NCI-H1105 treated with DMSO at 0.1 percent for 48 hours (cell line): ENCODE measurements around the gene ZNF236.
"Not testable (repeated sequence)": the region's sequence is repeated elsewhere in the genome, so short reads cannot be mapped to it uniquely, and the experiment has no call there.

Experiments used
- DNase-seq: peaks from one replicate; lab custom pipeline; 2025; lab: John Stamatoyannopoulos, UW

Gene ZNF236

GRCh38 chr18:76948345-76948744 is 126.0 kb downstream of the ZNF236 start:
- no peak for DNase-seq

DNA sequence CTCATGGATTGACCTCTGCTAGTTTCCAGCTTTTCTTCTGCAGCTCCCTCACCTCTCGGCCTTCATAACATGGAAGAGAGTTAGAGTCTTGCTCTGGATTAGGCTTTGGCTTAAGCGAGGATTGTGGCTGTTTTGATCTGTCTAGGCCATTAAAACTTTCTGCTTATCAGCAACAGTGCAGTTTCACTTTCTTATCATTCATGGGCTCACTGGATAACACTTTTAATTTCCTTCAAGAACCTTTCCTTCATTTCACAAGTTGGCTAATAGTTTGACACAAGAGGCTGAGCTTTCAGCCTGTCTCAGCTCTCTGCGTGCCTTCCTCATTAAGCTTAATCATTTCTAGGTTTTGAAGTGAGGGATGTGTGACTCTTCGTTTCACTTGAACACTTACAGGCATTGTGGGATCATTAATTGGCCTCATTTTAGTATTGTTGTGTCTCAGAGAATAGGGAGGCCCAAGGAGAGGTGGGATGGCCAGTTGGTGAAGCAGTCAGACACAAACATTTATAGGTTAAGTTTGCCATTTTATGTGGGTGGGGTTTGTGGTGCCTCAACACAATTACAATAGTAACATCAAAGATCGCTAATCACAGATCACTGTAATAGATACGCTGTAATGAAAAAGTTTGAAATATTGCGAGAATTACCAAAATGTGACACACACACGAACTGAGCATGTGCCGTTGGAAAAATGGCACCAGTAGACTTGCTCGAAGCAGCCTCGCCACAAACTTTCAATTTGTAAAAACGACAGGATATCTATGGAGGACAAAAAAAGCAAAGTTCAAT is 129.3 kb downstream of the ZNF236 start:
- DNase-seq, result no peak

GRCh38 chr18:76952747-76953146 is 130.4 kb downstream of the ZNF236 start:
- DNase-seq, result no peak

GRCh38 chr18:76953156-76953555 is 130.8 kb downstream of the ZNF236 start:
- DNase-seq, result peak; percentile 29

DNA sequence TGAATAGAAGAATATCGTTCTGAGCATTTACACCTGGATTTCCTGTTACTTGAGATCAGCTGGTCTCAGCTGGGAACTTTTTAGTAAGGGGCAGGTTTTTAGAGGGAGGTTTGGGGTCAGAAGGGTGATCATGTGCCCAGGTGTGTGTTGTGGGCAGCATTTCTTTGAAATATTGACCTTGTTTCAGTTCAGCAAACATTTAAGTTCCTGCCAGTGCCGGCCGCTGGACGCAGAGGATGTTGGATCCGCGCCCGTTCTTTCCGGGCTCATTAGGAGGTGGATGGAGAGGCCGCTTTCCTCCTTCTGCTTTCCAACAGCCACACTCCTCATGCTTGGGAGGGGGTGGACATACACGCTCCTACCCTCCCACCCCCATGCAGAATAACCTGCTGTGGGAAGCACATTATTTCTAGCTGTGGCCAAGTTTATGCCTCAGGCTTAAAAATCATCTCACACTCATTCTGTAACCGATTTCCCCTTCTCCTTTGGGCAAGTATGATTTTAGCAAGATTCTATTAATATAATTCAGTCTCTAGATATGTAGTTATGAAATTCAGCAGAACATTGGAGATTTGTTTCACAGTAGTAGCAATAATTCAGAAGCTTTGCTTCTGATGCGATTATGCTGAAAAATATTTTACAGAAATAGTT is 131.4 kb downstream of the ZNF236 start:
- peak; percentile 42 for DNase-seq

DNA sequence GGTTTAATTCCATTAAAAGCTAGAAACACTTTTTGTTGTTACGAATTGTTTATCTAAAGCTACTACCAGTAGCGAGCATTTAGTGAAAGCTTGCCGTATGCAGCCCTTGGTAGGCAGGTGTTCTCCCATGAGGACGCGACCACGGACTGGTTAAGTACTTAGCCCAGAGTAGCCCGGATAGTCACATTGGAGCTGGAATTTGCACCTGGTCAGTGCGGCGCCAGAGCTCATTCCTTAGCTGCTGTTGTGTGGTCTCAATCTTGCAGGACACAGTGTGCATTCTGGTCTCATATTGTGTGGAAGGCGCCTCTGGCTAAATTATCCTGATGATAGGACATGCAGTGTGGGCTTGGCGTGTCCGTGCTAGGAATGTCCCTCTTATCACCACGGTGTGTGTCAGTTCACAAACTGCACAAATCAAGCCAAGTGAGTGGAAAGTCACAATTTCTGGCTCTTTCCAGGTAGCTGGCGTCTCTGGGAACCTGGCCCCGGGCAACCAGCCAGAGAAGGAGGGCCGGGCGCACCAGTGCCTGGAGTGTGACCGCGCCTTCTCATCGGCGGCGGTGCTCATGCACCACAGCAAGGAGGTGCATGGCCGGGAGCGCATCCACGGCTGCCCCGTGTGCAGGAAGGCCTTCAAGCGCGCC is 133.3 kb downstream of the ZNF236 start:
- DNase-seq, result no peak

- no peak for DNase-seq
Measured at GRCh38 chr18:76956648-76957047, 134.3 kb downstream of the ZNF236 start.

GRCh38 chr18:76957384-76958355 is 135.3 kb downstream of the ZNF236 start:
- no peak for DNase-seq

DNA sequence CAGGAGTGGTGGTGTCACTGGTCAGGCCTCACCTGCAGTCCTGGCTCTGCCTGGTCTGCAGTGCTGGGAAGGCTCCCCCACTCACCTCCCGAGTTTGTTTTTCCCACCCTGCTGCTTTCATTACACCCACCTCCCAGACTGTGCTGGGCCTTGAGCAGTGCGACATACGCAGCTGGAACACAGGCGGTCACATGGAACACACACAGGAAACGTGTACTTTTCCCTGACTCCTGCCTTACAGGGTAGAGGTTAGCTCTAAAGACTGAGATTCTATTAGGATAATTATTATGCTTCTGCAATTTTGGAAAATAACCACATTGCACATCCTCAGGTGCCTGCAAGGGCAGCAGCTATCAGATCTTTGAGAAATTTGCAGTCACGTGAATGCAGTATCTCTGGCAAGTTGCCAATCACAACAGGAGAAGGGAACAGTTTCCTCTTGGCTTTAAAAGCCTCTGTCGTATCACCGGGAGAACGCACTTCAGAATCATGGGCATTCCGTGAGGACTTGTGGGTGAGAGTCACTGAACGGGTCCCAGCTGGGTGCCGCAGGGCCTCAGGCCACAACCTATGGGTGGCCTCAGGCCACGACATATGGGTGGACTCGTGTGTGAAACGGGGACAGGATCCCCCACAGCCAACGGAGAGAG is 136.5 kb downstream of the ZNF236 start:
- DNase-seq, result peak; percentile 78

GRCh38 chr18:76959605-76960004 is 137.2 kb downstream of the ZNF236 start:
- no peak for DNase-seq

GRCh38 chr18:76960528-76961035 is 138.2 kb downstream of the ZNF236 start:
- DNase-seq, result no peak

DNA sequence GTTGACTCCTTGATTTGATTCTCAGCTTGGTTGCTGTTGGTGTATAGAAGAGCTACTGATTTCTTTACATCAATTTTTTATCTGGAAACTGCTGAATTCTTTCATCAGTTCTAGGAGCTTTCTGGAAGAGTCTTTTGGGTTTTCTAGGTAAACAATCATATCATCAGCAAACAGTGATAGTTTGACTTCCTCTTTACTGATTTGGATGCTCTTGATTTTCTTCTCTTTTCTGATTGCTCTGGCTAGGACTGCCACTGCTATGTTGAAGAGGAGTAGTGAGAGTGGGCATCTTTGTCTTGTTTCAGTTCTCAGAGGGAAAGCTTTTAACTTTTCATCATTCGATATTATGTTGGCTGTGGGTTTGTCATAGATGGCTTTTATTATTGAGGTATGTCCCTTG is 140.5 kb downstream of the ZNF236 start:
- no peak for DNase-seq

DNA sequence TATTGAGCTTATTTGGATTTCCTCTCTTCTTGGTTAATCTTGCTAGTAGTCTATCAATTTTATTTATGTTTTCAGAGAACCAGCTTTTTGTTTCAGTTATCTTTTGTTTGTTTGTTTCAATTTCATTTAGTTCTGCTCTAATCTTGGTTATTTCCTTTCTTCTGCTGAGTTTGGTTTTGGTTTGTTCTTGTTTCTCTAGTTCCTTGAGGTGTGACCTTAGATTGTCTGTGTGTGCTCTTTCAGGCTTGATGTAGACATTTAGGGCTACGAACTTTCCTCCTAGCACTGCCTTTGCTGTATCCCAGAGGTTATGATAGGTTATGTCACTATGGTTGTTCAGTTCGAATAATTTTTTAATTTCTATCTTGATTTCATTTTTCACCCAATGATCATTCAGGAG is 141.6 kb downstream of the ZNF236 start:
- no peak for DNase-seq

DNA sequence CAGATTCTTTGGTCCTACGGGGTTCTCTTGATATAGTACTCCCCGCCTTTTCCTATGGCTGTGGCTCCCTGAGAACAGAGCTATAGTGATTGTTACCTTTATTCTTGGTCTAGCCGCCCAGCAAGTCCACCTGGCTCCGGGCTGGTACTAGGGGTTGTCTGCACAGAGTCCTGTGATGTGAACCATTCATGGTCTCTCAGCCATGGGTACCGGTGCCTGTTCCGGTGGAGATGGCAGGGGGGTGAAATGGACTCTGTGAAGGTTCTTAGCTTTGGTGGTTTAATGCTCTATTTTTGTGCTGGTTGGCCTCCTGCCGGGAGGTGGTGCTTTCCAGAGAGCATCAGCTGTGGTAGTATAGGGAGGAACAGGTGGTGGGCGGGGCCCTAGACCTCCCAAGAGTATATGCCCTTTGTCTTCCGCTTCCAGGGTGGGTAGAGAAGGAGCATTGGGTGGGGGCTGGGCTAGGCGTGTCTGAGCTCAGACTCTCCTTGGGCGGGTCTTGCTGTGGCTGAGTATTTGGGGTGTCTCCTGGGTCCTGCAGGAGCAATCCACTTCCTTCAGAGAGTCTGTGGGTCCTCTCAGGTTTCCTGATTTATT is 143.3 kb downstream of the ZNF236 start:
- DNase-seq, result not testable (repeated sequence)

- DNase-seq, result not testable (repeated sequence)
Measured at GRCh38 chr18:76967299-76967698, 144.9 kb downstream of the ZNF236 start.

DNA sequence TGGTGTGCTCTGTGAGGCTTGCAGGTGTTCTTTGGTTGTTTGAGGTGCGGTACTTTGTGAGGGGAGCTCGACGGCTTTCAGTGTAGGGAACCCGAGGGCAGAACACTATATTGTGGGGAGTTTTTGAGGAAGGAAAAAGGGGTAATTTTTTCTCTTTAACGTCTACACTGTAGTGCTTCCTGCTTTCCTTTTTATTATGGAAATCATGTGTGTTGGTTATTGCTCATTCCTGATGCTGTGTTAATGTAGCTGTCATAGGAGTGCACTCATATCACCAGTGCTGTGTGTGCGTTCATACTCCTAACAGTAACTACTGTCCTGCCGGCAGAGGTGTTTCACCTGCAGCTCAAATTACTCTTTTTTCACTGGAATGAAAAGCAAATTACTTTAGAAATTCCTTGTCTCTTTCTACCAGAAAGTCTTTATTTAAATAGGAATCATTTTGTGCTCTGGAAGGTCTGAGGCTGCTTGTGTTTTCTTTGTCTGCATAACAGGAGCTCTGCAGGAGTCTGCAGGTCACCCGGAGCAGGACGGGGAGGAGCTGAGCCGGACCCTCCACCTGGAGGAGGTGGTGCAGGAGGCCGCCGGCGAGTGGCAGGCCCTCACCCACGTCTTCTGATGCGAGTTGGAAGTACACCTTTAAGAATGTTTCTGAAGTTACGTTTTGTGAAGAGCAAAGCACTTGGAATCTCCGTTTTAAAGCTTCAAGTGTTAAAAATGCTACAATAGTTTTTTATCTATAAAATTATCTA is 145.5 kb downstream of the ZNF236 start:
- no peak for DNase-seq

- no peak for DNase-seq
Measured at GRCh38 chr18:76970770-76971559, 148.6 kb downstream of the ZNF236 start.

DNA sequence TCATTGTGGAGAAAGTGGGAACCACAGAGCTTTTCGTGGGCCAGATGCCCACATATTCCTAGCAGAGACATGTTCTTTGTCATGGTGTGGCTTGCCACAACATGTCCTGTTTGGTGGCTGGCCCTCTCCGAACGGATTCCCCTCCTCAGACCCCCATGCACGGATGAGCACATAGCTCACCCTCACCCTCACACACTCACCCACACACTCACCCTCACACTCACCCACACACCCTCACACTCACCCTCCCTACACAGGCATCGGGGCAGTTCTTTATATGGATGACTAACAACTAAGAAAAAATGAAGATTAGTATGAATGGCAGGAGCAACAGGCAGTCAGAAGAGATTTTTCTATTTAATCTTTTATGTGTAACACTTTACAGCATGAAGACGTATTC is 149.9 kb downstream of the ZNF236 start:
- DNase-seq, result no peak

DNA sequence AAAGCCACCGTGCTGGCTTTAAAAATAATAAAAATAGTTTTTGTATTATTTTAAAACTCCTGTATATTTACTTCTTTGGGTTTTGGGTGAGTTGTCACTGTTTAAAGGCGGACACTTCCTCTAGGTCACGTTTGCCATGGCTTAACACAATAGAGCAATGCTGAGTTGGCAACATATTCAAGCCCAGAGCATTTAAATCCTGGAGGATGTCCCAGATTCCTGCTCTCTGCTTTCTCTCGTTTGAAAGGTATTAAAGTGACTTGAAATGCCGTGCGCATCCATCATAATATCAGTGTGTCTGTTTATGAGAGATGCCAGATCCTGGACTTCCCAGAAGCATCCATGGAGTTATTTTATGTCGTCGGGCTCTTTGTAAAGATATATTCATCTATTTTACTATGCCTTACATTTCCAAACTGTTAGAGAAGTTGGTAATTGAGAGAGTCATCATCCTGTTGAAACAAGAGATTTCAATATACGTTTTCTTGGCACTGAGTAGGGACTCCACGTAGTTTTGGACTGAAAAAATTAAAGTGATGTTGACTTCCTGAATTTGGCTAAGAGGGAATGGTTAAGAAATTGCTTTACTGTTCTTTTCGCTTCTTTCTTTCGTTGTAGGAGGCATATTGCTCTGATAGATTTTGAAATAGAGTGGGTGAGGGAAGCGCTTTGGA is 150.6 kb downstream of the ZNF236 start:
- no peak for DNase-seq
